Measurements from ENCODE around the gene IGF2.

DNA sequence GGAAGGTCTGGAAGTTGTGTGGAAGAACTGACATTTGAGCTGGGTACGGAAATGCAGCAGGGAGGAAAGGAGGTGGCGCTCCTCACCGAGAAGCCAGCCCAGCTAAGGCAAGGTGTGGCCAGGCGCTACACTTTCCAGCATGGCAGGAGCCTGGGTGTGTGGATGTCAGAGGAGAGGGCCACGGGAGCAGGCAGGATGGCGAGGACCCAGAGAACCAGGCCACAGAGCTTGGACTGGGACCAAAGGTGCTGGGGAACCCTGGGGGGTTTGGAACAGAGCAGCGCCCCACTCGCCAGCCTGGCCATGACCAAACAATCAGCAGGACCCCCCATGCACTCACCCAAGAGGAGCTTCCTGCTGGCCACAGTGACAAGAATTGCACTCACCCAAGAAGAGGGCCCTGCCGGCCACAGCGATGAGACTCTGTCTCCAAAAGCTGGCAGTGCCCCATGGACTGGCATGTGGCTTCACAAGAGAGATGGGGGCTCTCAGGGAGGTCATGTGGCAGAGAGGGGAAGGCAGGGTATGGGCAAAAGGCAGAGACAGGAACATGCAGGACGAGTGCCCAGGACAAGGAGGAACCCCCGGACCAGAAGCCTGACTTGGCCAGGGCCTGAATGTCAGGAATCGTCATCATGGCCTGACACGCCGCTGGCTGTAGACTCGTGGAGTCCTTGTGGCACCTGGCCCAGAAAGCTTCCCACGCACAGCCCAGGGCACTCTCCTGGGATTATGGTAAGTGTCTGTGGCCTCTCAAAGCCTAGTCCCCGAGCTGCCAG, 45.4 kb downstream of the IGF2 start:
- TF ChIP-seq, protein P1, sequence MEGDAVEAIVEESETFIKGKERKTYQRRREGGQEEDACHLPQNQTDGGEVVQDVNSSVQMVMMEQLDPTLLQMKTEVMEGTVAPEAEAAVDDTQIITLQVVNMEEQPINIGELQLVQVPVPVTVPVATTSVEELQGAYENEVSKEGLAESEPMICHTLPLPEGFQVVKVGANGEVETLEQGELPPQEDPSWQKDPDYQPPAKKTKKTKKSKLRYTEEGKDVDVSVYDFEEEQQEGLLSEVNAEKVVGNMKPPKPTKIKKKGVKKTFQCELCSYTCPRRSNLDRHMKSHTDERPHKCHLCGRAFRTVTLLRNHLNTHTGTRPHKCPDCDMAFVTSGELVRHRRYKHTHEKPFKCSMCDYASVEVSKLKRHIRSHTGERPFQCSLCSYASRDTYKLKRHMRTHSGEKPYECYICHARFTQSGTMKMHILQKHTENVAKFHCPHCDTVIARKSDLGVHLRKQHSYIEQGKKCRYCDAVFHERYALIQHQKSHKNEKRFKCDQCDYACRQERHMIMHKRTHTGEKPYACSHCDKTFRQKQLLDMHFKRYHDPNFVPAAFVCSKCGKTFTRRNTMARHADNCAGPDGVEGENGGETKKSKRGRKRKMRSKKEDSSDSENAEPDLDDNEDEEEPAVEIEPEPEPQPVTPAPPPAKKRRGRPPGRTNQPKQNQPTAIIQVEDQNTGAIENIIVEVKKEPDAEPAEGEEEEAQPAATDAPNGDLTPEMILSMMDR (IDR thresholded peaks at IDR 0.05), result no peak
- TF ChIP-seq POLR2A (IDR thresholded peaks at IDR 0.05), result no peak

Data from esophagus squamous epithelium (tissue), 4 donors.